ENCODE results near the gene DNAJB1.

Gene DNAJB1

DNA sequence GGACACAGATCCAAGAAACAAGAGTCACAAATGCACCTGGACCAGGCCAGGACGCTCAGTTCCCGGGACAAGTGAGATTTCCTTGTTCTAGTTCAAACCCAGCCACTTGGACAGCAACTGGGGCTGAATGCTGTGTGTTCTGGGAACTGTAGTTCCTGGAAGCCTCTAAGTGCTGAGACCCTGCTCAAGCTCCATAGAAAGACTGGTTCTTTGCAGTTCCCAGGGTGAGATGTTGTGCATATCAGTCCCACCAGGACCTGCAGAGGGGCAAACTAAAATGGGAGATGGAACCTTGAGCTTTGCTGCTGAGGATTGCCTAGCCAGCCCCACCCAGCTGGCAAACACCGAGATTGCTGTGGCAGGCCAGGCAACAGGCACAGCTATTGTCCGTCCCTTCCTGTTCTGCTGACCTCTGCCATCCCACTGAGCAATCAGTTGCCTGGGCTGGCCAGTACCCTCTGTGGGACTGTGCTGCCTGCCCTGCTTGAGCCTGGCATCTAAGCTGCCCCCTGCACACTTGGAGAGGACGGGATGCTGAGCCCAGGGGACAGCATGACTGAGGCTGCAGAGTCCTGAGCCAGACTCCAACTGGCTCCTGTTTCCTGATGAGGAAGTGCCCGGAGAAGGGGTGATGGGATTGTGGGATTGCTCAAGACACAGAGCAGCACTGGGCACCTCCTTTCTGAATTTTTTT is 20.8 kb downstream of the DNAJB1 start:
- DNase-seq = peak in 47 of 56 donors; percentile 20 to 83 (median 51)

DNA sequence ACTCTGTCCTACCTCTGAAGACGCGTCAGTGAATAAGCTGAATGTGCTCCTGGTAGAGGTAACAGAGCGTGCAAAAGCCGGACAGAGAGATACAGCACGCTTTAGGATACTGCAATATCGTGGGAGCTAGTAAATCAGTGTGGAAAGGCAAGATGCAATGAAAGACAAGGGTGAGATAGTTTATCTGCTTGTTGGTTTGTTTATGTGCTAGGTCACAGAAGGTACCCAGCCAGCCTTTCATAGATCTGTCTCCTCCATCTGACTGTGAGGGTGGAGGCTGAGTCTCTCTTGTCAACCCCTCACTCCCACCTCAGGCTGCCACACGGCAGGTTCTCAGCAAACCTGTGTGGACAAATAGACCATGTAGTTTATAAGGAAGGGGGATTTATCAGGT is 21.4 kb downstream of the DNAJB1 start:
- peak in 2 of 56 donors; percentile 48 to 75 for DNase-seq

- peak; percentile 73 to 100 (median 97) for DNase-seq
These were observed 22.0 kb downstream of the DNAJB1 start, which contains the start of gene GIPC1 for GRCh38 chr19:14496029-14496833. TSS of gene GIPC1 (minus strand) at chr19:14496127. CDS start at chr19:14482976, 13,151 bp downstream.

- DNase-seq = no peak
These were observed 22.5 kb downstream of the DNAJB1 start for GRCh38 chr19:14495672-14496028.

- no peak for DNase-seq
These were observed 23.1 kb downstream of the DNAJB1 start for GRCh38 chr19:14494910-14495671.

DNA sequence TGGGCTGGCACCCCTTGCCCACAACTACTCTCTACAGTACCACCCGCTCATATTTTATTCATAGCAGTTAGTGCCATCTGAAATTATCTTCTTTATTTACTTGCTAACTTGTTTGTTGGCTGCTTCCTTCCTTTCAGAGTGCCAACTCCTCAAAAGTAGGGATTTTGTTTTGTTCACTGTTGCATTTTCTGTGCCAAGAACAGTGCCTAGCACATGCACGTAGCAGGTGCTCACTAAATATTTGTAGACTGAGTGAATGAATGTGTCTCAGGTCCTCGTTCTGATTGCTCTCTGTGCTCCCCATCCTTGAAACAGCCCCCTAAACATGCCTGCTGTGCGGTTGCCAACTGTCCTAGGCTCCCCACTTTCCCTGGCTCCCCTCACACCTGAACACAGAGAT is 23.8 kb downstream of the DNAJB1 start:
- DNase-seq = no peak

DNA sequence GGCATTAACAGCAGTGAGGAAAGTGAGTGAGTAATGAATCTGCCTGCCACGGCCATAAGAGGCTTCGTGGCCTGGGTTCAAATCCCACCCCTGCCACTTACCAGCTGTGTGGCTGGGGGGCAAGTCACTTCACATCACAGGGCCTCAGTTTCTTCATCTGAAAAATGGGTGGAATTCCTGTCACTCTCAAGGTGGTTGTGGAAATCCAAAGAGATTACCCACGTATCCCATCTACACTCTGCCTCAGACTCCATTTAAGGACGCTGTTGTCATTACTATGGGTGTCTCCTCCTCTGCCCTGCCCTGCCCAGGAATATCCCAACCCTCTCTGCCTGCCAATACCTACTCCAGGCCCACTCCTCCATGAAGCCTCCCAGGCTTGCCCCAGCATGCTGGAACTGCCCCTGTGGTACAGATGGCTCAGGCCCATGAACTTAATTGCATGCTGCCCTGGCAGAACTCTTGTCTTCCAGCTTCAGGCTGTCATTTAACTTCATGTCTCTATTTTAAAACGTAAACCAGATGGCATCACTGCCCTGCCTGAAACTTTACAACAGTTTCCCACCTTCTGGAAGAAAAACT is 25.4 kb downstream of the DNAJB1 start:
- no peak for DNase-seq

- no peak for DNase-seq
These were observed 30.6 kb downstream of the DNAJB1 start for GRCh38 chr19:14487370-14488125.

DNA sequence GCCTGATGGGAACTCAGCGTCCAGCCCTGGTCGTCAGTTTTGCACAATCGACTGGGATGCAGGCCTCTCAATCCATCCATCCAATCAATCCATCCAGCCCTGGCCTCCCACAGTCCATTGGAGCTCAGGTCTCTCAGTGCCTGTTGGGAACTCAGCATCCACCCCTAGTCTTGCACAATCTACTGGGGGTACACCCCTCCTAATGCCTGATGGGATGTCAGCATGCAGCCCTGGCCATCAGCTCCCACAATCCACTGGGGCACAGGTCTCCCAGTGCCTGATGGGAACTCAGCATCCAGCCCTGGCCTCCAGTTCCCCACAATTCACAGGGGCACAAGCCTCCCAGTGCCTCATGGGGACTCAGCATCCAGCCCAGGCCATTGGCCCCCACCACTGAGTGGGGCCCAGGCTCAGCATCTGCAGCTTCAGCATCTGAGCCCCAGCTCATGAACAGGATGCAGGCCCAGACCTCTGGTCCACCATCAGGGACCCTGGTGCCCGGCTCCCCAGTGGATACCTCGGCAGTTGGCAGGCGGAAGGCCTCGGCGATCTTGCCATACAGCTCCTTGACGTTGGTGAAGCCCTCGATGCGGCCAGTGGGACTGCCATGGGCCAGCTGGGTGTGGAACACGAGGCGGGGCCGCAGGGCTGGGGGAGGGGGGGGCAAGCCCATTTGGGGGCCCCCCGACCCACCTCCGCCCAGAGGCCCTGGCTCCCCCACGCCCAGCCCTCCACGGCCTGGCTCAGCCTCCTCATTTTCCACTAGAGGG is 35.8 kb downstream of the DNAJB1 start:
- DNase-seq = no peak

DNA sequence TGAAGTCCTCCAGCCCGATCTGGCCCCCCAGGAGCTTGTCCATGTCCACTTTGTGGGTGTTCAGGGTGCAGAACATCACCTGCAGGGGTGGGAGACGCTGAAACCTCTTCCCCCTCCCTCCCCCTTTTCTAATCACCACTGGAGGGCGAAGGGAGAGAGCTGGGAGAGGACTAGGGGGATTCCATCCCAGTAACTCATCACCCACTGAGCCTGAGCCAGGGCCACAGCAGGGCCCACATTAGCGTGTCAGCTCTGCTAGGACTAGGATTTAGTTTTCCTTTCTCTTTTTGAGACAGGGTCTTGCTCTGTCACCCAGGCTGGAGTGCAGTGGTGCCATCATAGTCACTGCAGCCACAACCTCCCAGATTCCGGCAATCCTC is 37.5 kb downstream of the DNAJB1 start:
- no peak for DNase-seq

- peak in 5 of 56 donors; percentile 12 to 46 (median 17) for DNase-seq
These were observed 38.1 kb downstream of the DNAJB1 start for GRCh38 chr19:14479975-14480699.

DNA sequence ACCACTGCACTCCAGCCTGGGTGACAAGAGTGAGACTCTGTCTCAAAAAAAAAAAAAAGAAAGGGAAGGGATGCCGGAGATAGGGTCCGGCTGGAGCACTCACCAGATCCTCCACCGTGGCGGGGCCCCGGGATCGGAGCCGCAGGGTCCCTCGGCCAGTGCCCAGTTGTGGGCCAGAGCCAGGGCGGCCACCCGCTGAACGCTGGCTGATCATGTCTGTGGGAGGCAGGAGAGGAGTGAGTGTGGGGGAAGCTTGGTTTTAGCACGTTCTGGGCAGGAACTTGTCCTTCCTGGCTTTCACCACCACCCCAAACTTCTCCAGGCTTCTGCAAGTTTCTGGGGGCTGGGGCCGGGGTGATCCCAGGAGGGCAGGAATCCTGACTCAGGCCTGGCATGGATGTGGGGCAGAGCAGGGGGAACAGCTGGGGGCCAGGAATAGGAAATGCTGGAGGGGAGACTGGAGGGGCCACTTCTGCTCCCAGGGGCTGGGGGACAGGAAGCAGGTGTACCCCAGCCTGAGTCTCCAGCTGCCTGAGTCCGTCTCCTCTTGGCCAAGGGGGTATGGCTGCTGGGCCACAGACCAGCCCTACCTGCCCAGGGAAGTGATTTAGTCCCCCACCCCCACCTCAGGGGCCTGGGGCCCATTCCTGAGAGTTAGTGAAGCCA is 38.8 kb downstream of the DNAJB1 start:
- no peak for DNase-seq

- DNase-seq = no peak
These were observed 40.1 kb downstream of the DNAJB1 start for GRCh38 chr19:14478113-14478545.

DNA sequence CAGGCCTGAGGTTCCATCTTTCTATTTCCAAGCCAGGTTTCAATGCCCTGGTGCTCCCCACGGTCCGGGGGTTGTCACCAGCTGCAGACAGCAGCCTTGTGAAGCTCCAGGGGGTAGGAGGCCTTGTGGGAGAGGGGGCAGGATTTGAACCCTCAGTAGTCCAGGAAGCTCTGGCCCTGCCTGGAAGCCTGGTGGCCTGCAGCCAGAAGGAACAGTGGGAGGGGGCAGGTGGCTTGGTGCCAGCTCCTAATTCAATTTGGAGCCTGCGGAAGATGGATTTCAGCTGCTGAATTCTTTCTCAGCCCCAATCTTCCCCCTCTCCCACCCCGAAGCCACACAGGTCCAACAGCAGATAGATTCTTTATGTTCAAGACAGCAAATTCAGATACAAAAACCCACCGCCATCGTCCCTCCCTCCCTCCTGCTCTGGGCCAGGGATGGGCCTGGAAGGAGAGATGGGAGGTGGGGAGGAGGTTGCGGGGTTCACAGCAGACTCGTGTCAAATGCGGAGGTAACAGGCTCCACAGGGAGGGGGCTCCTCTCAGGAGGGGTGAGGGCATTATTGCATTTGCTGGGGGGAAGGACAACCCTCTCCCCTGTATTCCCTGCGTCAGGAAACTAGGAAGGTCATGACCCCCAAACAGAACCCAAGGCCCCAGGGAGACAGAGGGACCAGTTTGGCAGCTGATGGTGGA is 40.6 kb downstream of the DNAJB1 start:
- no peak for DNase-seq

- DNase-seq = no peak
These were observed 41.4 kb downstream of the DNAJB1 start for GRCh38 chr19:14476673-14477401.

DNA sequence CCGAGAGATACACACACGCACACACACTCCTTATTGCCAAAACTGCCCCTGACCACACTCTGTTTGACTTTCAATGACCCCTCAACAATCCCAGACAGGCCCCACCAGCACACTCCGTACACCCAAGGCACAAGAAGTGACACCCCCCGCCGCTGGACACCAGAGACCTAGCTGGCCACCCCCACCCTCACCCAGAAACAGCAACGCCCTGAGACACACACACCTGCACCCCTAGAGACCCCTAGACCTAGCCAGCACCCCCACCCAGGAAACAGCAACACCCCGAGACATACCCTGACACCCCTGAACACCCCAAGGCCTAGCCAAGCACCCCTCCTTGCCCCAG is 41.9 kb downstream of the DNAJB1 start:
- no peak for DNase-seq

DNA sequence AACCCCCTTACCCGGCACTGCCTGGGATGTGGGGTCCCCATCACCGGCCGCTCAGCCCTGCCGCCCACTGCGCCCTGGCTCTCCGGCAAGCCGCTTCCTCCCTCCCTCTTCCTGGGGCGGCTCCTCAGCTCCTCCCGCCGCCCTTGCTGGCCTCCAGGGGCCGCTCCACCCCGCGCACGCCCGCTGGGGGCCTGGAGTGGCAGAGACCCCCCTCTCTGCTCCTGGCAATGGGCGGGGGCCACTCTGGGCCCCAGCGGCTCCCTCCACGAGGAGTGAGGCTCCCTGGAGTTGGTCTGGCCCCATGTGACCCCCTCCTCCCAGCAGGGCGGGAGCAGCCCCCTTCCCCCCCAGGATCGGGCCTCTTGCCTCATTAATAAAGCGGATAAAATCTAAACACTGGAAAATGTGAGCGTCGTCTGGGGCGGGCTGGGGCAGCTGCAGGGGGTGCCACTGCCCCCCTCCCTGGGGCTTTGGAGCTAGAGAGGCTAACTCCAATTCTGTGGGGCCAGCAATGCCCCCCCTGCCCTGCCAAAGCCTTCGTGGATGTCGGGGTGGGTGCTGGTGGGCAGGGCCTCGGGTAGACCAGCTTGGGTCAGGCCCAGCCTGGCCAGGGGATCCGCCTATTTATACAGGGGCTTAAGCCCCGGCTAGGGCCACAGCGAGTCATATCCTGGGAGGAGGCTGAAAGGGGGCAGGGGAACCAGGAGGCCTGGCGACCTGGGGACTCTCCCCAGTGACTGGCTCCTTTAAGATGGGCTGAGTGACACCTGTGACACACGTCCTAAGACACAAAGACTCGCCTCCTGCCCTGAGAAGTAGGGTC is 42.7 kb downstream of the DNAJB1 start, which contains the start of gene PTGER1:
Gene PTGER1, minus strand, starts transcription at position 104 of the 823 bp plus-strand sequence. CDS start 1,034 bp downstream, outside the sequence.
- DNase-seq = no peak
